ENCODE results near the gene NOC2L.

NOC2L gene

GRCh38 chr1:942864-943533, 16.1 kb downstream of the NOC2L start:
- no peak for DNase-seq

- DNase-seq = no peak
Observed at GRCh38 chr1:942411-942821, 16.6 kb downstream of the NOC2L start.

GRCh38 chr1:941588-942383, 17.3 kb downstream of the NOC2L start:
- DNase-seq = peak in 6 of 51 donors; percentile 10 to 35 (median 26)

GRCh38 chr1:941015-941587, 18.0 kb downstream of the NOC2L start:
- DNase-seq = no peak

GRCh38 chr1:940107-941014, 18.7 kb downstream of the NOC2L start:
- DNase-seq = peak in 26 of 51 donors; percentile 5 to 67 (median 32)

GRCh38 chr1:939511-940106, 19.4 kb downstream of the NOC2L start:
- DNase-seq = no peak

- DNase-seq = no peak
Observed at GRCh38 chr1:938711-939489, 20.2 kb downstream of the NOC2L start.

- no peak for DNase-seq
Observed at GRCh38 chr1:938088-938683, 20.9 kb downstream of the NOC2L start.

GRCh38 chr1:937521-937920, 21.5 kb downstream of the NOC2L start:
- DNase-seq = no peak

- DNase-seq = no peak
Observed at GRCh38 chr1:936348-937264, 22.4 kb downstream of the NOC2L start.

- no peak for DNase-seq
Observed at GRCh38 chr1:935751-936231, 23.3 kb downstream of the NOC2L start.

GRCh38 chr1:934991-935750, 23.9 kb downstream of the NOC2L start:
- DNase-seq = no peak

- DNase-seq = no peak
Observed at GRCh38 chr1:933603-933940, 25.5 kb downstream of the NOC2L start.

GRCh38 chr1:932776-933602, 26.1 kb downstream of the NOC2L start:
- DNase-seq = no peak

- no peak for DNase-seq
Observed at GRCh38 chr1:932173-932510, 26.9 kb downstream of the NOC2L start.

GRCh38 chr1:931380-932172, 27.5 kb downstream of the NOC2L start:
- DNase-seq = no peak
